Measurements from ENCODE around the gene STAP2. TPM values are rescaled to one million over a fixed set of nuclear protein-coding genes. Genes with fewer than 3 reads are reported as not detected.

The STAP2 gene
- total and polyA plus RNA-seq, 9 of the 15 experiments (the other 6 are each of a cell fraction or from before 2014, with no cell fraction given) = 1.2 to 9.8 (median 4.5) TPM

- TF ChIP-seq THAP12 (CRISPR knock-in tag; IDR thresholded peaks at IDR 0.05) = no peak
- no peak for TF ChIP-seq HNRNPH1 (optimal IDR thresholded peaks at IDR 0.05; ENCODE audit: low read depth, low read length)
- no peak for TF ChIP-seq SNRNP70 (optimal IDR thresholded peaks at IDR 0.05; ENCODE audit: low read depth, low read length)
- no peak for TF ChIP-seq JUN (IDR thresholded peaks at IDR 0.05; ENCODE audit: borderline replicate concordance, low read depth, low read length)
- no peak for TF ChIP-seq JUN (CRISPR knock-in tag; IDR thresholded peaks at IDR 0.05; ENCODE audit: borderline replicate concordance)
- TF ChIP-seq NFE2L1 (tag; IDR thresholded peaks at IDR 0.05; ENCODE audit: borderline replicate concordance, low read depth) = no peak
- TF ChIP-seq FUS (optimal IDR thresholded peaks at IDR 0.05; ENCODE audit: low read depth, low read length) = no peak
- no peak for TF ChIP-seq NR4A1 (CRISPR knock-in tag; IDR thresholded peaks at IDR 0.05)
- no peak for TF ChIP-seq NR4A1 (tag; IDR thresholded peaks at IDR 0.05)
- 0 out of 2 replicates have a peak, but pooled peaks have one; percentile 42 for TF ChIP-seq SIN3B (IDR thresholded peaks at IDR 0.05; ENCODE audit: low read depth)
- TF ChIP-seq PRPF4 (IDR thresholded peaks at IDR 0.05; ENCODE audit: insufficient read depth, low read depth, low read length, poor library complexity, severe bottlenecking) = no peak
- TF ChIP-seq ZNF316 (IDR thresholded peaks at IDR 0.05) = 0 out of 2 replicates have a peak, but pooled peaks have one; percentile 5
- no peak for TF ChIP-seq USF1 (CRISPR knock-in tag; IDR thresholded peaks at IDR 0.05)
- TF ChIP-seq MAFK (IDR thresholded peaks at IDR 0.05; ENCODE audit: low read length) = peak; percentile 24; the same call in 1 of the 2 replicates
- TF ChIP-seq PHF20 (IDR thresholded peaks at IDR 0.05; ENCODE audit: partially characterized antibody) = peak; percentile 76
- no peak for TF ChIP-seq MYNN (IDR thresholded peaks at IDR 0.05)
- no peak for TF ChIP-seq MYNN (CRISPR knock-in tag; IDR thresholded peaks at IDR 0.05)
- no peak for TF ChIP-seq ADNP (tag; IDR thresholded peaks at IDR 0.05)
- peak; percentile 57 for TF ChIP-seq PRDM10 (IDR thresholded peaks at IDR 0.05; ENCODE audit: partially characterized antibody)
- no peak for TF ChIP-seq BCLAF1 (IDR thresholded peaks at IDR 0.05; ENCODE audit: borderline replicate concordance in 1 of 2, control insufficient read depth in 1 of 2, low read depth in 2 of 2, low read length in 1 of 2)
These were observed 3.6 kb upstream of the STAP2 start (continued) for GRCh38 chr19:4342314-4342614.
